ENCODE data around the gene ELAVL3. TPM values are rescaled to one million over a fixed set of nuclear protein-coding genes. Genes with fewer than 3 reads are reported as not detected.

Gene ELAVL3
- total and polyA plus RNA-seq, 8 donors: 0.04 to 0.31 (median 0.16) TPM; not detected in 1

DNA sequence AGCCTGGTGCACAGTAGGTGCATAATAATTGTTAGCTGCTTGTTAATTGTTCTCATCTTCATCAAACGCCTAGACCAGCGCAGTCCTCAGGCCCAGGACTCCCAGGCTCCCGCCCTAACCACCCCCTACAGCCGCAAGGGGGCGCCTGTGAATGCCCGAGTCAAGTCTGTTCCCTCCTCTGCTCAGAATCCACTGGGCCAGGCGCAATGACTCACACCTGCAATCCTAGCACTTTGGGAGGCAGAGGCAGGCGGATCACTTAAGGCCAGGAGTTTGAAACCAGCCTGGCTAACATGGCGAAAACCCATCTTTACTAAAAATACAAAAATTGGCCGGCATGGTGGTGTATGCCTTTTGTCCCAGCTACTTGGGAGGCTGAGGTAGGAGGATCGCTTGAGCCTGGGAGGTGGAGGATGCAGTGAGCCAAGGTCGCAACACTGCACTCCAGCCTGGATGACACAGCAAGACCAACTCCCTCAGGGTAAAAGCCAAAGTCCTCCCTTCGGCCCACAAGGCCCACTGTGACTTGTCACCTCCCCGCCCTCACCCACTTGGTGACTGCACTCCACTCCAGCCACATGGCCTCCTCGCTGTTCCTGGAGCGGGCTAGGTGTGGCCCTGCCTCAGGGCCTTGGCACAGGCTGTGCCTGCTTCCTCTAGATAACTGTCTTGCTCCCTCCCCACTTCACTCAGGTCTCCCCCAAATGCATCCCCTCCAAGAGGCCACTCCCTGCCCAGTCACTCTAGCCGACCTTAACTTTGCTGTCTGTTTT is 15.7 kb upstream of the ELAVL3 start:
- Histone ChIP-seq H3K36me3 (peaks cover 0 to 58% of the 10 kb centered on the region in 2 donors), H3K27ac (no peak overlapping the region), H3K4me1 (no peaks in the 10 kb centered on the region), H3K4me3 (no peak overlapping the region), H3K27me3 (no peaks in the 10 kb centered on the region), H3K9me3 (no peaks in the 10 kb centered on the region)
- intact Hi-C loops (cut with DNase I): no loop called here
- DNase-seq: peak in 3 of 4 donors; percentile 44 to 91 (median 52)
- TF ChIP-seq, protein P1, sequence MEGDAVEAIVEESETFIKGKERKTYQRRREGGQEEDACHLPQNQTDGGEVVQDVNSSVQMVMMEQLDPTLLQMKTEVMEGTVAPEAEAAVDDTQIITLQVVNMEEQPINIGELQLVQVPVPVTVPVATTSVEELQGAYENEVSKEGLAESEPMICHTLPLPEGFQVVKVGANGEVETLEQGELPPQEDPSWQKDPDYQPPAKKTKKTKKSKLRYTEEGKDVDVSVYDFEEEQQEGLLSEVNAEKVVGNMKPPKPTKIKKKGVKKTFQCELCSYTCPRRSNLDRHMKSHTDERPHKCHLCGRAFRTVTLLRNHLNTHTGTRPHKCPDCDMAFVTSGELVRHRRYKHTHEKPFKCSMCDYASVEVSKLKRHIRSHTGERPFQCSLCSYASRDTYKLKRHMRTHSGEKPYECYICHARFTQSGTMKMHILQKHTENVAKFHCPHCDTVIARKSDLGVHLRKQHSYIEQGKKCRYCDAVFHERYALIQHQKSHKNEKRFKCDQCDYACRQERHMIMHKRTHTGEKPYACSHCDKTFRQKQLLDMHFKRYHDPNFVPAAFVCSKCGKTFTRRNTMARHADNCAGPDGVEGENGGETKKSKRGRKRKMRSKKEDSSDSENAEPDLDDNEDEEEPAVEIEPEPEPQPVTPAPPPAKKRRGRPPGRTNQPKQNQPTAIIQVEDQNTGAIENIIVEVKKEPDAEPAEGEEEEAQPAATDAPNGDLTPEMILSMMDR (IDR thresholded peaks at IDR 0.05): peak; percentile 24 to 75
- ATAC-seq: peak; percentile 78

DNA sequence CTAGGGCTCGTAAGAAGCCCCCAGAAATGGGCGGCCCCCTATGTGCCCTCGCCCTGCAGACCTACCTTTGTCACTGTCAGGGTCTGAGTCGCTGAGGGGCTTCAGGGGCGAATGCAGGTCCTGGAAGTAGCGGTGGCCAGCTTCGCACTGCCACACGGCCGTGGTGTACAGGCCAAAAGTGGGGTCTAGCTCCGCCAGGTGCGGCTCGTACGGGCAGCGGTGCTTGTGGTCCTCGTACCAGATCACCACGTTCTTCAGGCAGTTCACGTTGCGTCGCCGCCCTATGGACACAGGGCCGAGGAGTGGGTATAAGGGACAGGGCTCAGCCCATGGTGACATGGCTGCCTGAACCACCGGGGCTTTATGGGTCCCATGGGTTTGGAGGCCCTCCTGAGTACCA is 15.0 kb upstream of the ELAVL3 start:
- peaks cover 0 to 62% of the 10 kb centered on the region in 2 donors for H3K36me3 ChIP-seq
- ATAC-seq (no peak), DNase-seq (no peak)
- H3K9me3 ChIP-seq: no peaks in the 10 kb centered on the region
- no peak overlapping the region for H3K27ac ChIP-seq
- no peaks in the 10 kb centered on the region for H3K4me1 ChIP-seq
- intact Hi-C loops (cut with DNase I): no loop called here
- no peak overlapping the region for H3K4me3 ChIP-seq
- TF ChIP-seq, protein P1 (IDR thresholded peaks at IDR 0.05): no peak
- no peaks in the 10 kb centered on the region for H3K27me3 ChIP-seq

DNA sequence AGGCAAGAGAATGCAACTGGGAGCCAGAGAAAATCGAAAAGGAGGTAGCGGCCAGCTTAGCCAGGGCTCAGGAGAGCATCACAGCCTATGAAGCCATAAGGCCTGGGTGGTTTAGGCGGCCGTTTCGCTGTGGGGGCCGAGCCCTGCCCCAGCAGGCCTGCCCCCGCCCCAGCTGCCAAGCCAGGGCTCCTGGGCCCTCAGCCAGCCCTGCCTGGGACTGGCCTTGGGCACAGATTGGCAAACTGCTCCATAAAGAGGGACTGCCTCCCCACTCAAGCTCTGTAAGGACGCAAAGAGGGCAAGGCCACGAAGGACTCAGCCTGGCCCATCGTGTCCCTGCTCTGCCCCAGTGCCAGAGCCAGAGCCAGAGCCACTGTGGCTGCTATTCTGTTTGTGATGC is 14.6 kb upstream of the ELAVL3 start:
- H3K36me3 ChIP-seq: peaks cover 0 to 66% of the 10 kb centered on the region in 2 donors
- intact Hi-C loops (cut with DNase I): no loop called here
- H3K4me3 ChIP-seq: no peak overlapping the region
- H3K27ac ChIP-seq: no peak overlapping the region
- DNase-seq: no peak
- TF ChIP-seq, protein P1 (IDR thresholded peaks at IDR 0.05): no peak
- no peaks in the 10 kb centered on the region for H3K9me3 ChIP-seq
- no peaks in the 10 kb centered on the region for H3K27me3 ChIP-seq
- ATAC-seq: no peak
- no peaks in the 10 kb centered on the region for H3K4me1 ChIP-seq

DNA sequence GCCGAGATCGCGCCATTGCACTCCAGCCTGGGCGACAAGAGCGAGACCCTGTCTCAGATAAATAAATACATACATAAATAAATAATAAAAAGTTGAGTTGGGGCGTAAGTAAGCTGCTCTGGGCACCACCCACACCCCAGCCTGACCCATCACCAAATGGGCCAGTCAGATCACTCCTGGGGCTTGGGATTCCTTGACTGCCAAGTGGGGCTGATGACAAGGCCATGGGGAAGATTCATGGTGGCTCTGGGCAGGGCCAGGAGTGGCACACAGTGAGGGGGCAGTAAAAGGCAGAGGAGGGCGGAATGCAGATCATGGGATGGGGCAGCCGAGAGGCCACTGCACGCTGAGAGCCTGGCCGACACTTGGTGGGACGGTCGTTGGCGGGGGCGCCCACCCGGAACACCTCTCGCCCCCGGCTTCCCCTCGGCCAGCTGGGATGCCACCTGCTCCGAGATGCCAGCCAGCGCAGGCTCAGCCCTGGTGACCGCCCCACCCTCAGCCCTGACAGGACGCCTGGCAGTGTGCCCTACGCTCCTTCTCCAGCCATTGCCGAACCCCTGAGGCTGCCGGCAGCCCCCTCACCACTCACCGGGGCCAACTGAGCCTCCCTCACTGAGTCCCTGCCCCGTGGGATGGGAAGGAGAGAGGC is 13.9 kb upstream of the ELAVL3 start:
- intact Hi-C loops (cut with DNase I): no loop called here

DNA sequence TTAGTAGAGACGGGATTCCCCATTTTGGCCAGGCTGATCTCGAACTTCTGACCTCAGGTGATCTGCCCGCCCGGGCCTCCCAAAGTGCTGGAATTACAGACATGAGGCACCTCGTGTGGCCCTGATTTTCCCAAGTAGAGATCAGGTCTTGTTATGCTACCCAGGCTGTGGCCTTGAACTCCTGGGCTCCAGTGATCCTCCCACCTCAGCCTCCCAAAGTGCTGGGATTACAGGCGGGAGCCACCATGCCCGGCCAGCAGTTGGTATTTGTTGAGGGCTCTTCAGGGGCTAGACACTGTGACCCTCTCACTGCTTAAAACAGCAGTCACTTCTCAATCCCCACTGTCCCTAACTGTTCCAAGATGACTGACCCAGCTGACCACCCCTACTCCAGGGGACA is 8.5 kb upstream of the ELAVL3 start:
- Histone ChIP-seq H3K36me3 (peaks cover 0 to 66% of the 10 kb centered on the region in 2 donors), H3K4me1 (no peaks in the 10 kb centered on the region), H3K9me3 (no peaks in the 10 kb centered on the region), H3K4me3 (no peak overlapping the region), H3K27ac (no peak overlapping the region), H3K27me3 (no peaks in the 10 kb centered on the region)
- DNase-seq: no peak
- intact Hi-C loops (cut with DNase I): no loop called here
- ATAC-seq: no peak
- TF ChIP-seq, protein P1 (IDR thresholded peaks at IDR 0.05): no peak

More for the DNA sequence above, 13.9 kb upstream of the ELAVL3 start:
- H3K27ac ChIP-seq: no peak overlapping the region
- TF ChIP-seq, protein P1 (IDR thresholded peaks at IDR 0.05): no peak
- no peaks in the 10 kb centered on the region for H3K4me1 ChIP-seq
- H3K4me3 ChIP-seq: no peak overlapping the region
- H3K27me3 ChIP-seq: no peaks in the 10 kb centered on the region
- peaks cover 0 to 73% of the 10 kb centered on the region in 2 donors for H3K36me3 ChIP-seq
- ATAC-seq (no peak), DNase-seq (no peak)
- H3K9me3 ChIP-seq: no peaks in the 10 kb centered on the region

Data from left lung (tissue), 10 donors.